Trophoblast cell (in vitro differentiated cells and primary cell): Measurements from ENCODE around the gene AP1G1.

Experiments used
- DNase-seq, 2 donors: peaks; one replicate each; pipeline ENCODE4 v3.0.0-alpha.2; 2016
- H2AFZ ChIP-seq: 2 replicates; pipeline ENCODE4 v1.6.1; 2013; ENCODE audit warnings: low read length, moderate library complexity, mild to moderate bottlenecking; ENCODE audit not compliant: insufficient read depth, poor library complexity
- H2AK5ac ChIP-seq: 2 replicates; pipeline ENCODE4 v1.6.1; 2013; ENCODE audit warnings: mild to moderate bottlenecking, low read length
- H2BK120ac ChIP-seq: 2 replicates; pipeline ENCODE4 v1.6.1; 2013; ENCODE audit warnings: low read length, mild to moderate bottlenecking, moderate library complexity; ENCODE audit not compliant: insufficient read depth, poor library complexity
- H2BK12ac ChIP-seq: 2 replicates; pipeline ENCODE4 v1.6.1; 2013; ENCODE audit warnings: mild to moderate bottlenecking, low read length, moderate library complexity
- H2BK5ac ChIP-seq: 2 replicates; pipeline ENCODE4 v1.6.1; 2013; ENCODE audit warnings: low read length, low read depth, moderate library complexity, mild to moderate bottlenecking; ENCODE audit not compliant: poor library complexity
- H3K14ac ChIP-seq: 2 replicates; pipeline ENCODE4 v1.6.1; 2013; ENCODE audit warnings: mild to moderate bottlenecking, low read length
- H3K18ac ChIP-seq: 2 replicates; pipeline ENCODE4 v1.6.1; 2013; ENCODE audit warnings: mild to moderate bottlenecking, low read length
- H3K23ac ChIP-seq: 2 replicates; pipeline ENCODE4 v1.6.1; 2013; ENCODE audit warnings: low read length
- H3K27ac ChIP-seq: 2 replicates; pipeline ENCODE4 v1.5.1; 2013; ENCODE audit warnings: low read depth, mild to moderate bottlenecking, inconsistent platforms, low read length, moderate library complexity
- H3K27me3 ChIP-seq: 2 replicates; pipeline ENCODE4 v1.6.1; 2013; ENCODE audit warnings: inconsistent platforms, mild to moderate bottlenecking, low read length, moderate library complexity; ENCODE audit not compliant: insufficient read depth
- H3K36me3 ChIP-seq, 2 experiments: 1 replicate in 1 of 2; 2 replicates in 1 of 2; pipeline ENCODE4 v1.6.1; 2013; ENCODE audit warnings: low read length in 2 of 2, mild to moderate bottlenecking in 2 of 2, moderate library complexity in 1 of 2; ENCODE audit not compliant: insufficient read depth in 2 of 2, control insufficient read depth in 1 of 2
- H3K4ac ChIP-seq: 2 replicates; pipeline ENCODE4 v1.6.1; 2013; ENCODE audit warnings: low read depth, mild to moderate bottlenecking, low read length, moderate library complexity
- H3K4me1 ChIP-seq, 2 experiments: 1 replicate in 1 of 2; 2 replicates in 1 of 2; pipeline ENCODE4 v1.6.1; 2013; ENCODE audit warnings: low read length in 2 of 2, mild to moderate bottlenecking in 2 of 2, moderate library complexity in 1 of 2; ENCODE audit not compliant: insufficient read depth in 2 of 2, control insufficient read depth in 1 of 2
- H3K4me2 ChIP-seq: 2 replicates; pipeline ENCODE4 v1.6.1; 2013; ENCODE audit warnings: inconsistent platforms, mild to moderate bottlenecking, low read length, moderate library complexity
- H3K4me3 ChIP-seq: 2 replicates; pipeline ENCODE4 v1.5.1; 2013; ENCODE audit warnings: mild to moderate bottlenecking, low read depth, low read length, inconsistent platforms
- H3K79me1 ChIP-seq: one replicate; pipeline ENCODE4 v1.6.1; 2013; ENCODE audit warnings: low read length
- H3K79me2 ChIP-seq: 2 replicates; pipeline ENCODE4 v1.6.1; 2013; ENCODE audit warnings: low read length, mild to moderate bottlenecking; ENCODE audit not compliant: control insufficient read depth, insufficient read depth, poor library complexity
- H3K9ac ChIP-seq: 2 replicates; pipeline ENCODE4 v1.6.1; 2013; ENCODE audit warnings: mild to moderate bottlenecking, low read length
- H3K9me3 ChIP-seq: 2 replicates; pipeline ENCODE4 v1.6.1; 2013; ENCODE audit warnings: low read depth, mild to moderate bottlenecking, control low read depth, inconsistent platforms, low read length; ENCODE audit not compliant: insufficient read depth
- H4K12ac ChIP-seq: 2 replicates; pipeline ENCODE4 v1.6.1; 2013; ENCODE audit warnings: low read depth, mild to moderate bottlenecking, low read length, moderate library complexity
- H4K8ac ChIP-seq: 2 replicates; pipeline ENCODE4 v1.6.1; 2013; ENCODE audit warnings: low read depth, mild to moderate bottlenecking, low read length, moderate library complexity
- H4K91ac ChIP-seq: one replicate; pipeline ENCODE4 v1.6.1; 2013; ENCODE audit warnings: low read depth, mild to moderate bottlenecking, low read length, moderate library complexity
- WGBS: extraction: QIAGEN DNeasy Blood & Tissue Kit; methylation state at CpG from one replicate; pipeline ENCODE4 v1.1.7; 2013; ENCODE audit warnings: missing lambda C conversion rate; ENCODE audit not compliant: insufficient read length, insufficient coverage; ENCODE audit errors: extremely low coverage; 5-methylcytosine and 5-hydroxymethylcytosine counted together

Gene AP1G1

GRCh38 chr16:71796501-71797097 lies 12.0 kb downstream of the AP1G1 start:
- WGBS = no CpG with 5 or more reads among the region's 2 CpGs
- no peak overlapping the region for H3K18ac ChIP-seq
- no peaks in the 10 kb centered on the region for H3K79me1 ChIP-seq
- H3K79me2 ChIP-seq = peaks cover 5% of the 10 kb centered on the region
- no peak overlapping the region for H3K9ac ChIP-seq
- no peaks in the 10 kb centered on the region for H3K27me3 ChIP-seq
- no peak overlapping the region for H3K27ac ChIP-seq
- H4K8ac ChIP-seq = no peak overlapping the region
- H3K4me1 ChIP-seq = peaks cover 0 to 4% of the 10 kb centered on the region in 2 experiments
- no peak overlapping the region for H4K91ac ChIP-seq
- H2AFZ ChIP-seq = no peak overlapping the region
- H3K14ac ChIP-seq = no peak overlapping the region
- no peak overlapping the region for H2BK12ac ChIP-seq
- H2AK5ac ChIP-seq = no peak overlapping the region
- no peak overlapping the region for H3K4me2 ChIP-seq
- H2BK5ac ChIP-seq = no peak overlapping the region
- H3K9me3 ChIP-seq = no peaks in the 10 kb centered on the region
- DNase-seq = peak; percentile 43 to 48
- H3K4me3 ChIP-seq = no peak overlapping the region
- H3K23ac ChIP-seq = no peak overlapping the region
- no peak overlapping the region for H2BK120ac ChIP-seq
- no peak overlapping the region for H4K12ac ChIP-seq
- H3K36me3 ChIP-seq = peaks cover 6 to 18% of the 10 kb centered on the region in 2 experiments
- H3K4ac ChIP-seq = peak overlapping the region; percentile 83

GRCh38 chr16:71794943-71795342 lies 13.7 kb downstream of the AP1G1 start:
- Histone ChIP-seq H3K4me2 (no peak overlapping the region), H3K14ac (no peak overlapping the region), H3K79me2 (peaks cover 5% of the 10 kb centered on the region), H3K4me3 (no peak overlapping the region), H3K4ac (peak overlapping the region; percentile 89), H2BK120ac (no peak overlapping the region), H2BK5ac (no peak overlapping the region), H3K23ac (no peak overlapping the region), H3K9ac (no peak overlapping the region), H3K18ac (no peak overlapping the region), H3K9me3 (no peaks in the 10 kb centered on the region), H4K12ac (no peak overlapping the region), H3K4me1 (peaks cover 0 to 4% of the 10 kb centered on the region in 2 experiments), H4K8ac (no peak overlapping the region), H2AFZ (no peak overlapping the region), H3K36me3 (peaks cover 6 to 7% of the 10 kb centered on the region in 2 experiments), H3K27me3 (no peaks in the 10 kb centered on the region), H2BK12ac (no peak overlapping the region), H3K27ac (no peak overlapping the region), H4K91ac (no peak overlapping the region), H3K79me1 (no peaks in the 10 kb centered on the region), H2AK5ac (no peak overlapping the region)
- no CpG with 5 or more reads among the region's 1 CpG for WGBS
- DNase-seq = no peak

GRCh38 chr16:71794018-71794417 lies 14.6 kb downstream of the AP1G1 start:
- Histone ChIP-seq H3K9me3 (no peaks in the 10 kb centered on the region), H3K4me2 (no peak overlapping the region), H3K9ac (no peak overlapping the region), H3K79me1 (no peaks in the 10 kb centered on the region), H2BK120ac (no peak overlapping the region), H3K36me3 (peaks cover 9 to 10% of the 10 kb centered on the region in 2 experiments), H2AK5ac (no peak overlapping the region), H3K27me3 (no peaks in the 10 kb centered on the region), H4K12ac (no peak overlapping the region), H4K8ac (no peak overlapping the region), H2AFZ (no peak overlapping the region), H3K79me2 (peaks cover 5% of the 10 kb centered on the region), H2BK5ac (no peak overlapping the region), H3K27ac (no peak overlapping the region), H3K23ac (no peak overlapping the region), H3K18ac (no peak overlapping the region), H3K4me1 (peaks cover 0 to 4% of the 10 kb centered on the region in 2 experiments), H3K4ac (no peak overlapping the region), H3K4me3 (no peak overlapping the region), H4K91ac (no peak overlapping the region), H3K14ac (no peak overlapping the region), H2BK12ac (no peak overlapping the region)
- no CpG with 5 or more reads among the region's 1 CpG for WGBS
- DNase-seq = no peak

- peaks cover 8 to 10% of the 10 kb centered on the region in 2 experiments for H3K36me3 ChIP-seq
- H4K91ac ChIP-seq = no peak overlapping the region
- H4K12ac ChIP-seq = no peak overlapping the region
- no peak overlapping the region for H3K9ac ChIP-seq
- no peak overlapping the region for H4K8ac ChIP-seq
- no peak overlapping the region for H2AFZ ChIP-seq
- H2BK12ac ChIP-seq = no peak overlapping the region
- DNase-seq = no peak
- no peak overlapping the region for H3K18ac ChIP-seq
- no peaks in the 10 kb centered on the region for H3K9me3 ChIP-seq
- H3K4ac ChIP-seq = peak overlapping the region; percentile 75
- peaks cover 5% of the 10 kb centered on the region for H3K79me2 ChIP-seq
- H3K4me2 ChIP-seq = no peak overlapping the region
- no peaks in the 10 kb centered on the region for H3K79me1 ChIP-seq
- no peak overlapping the region for H3K4me3 ChIP-seq
- H2BK5ac ChIP-seq = no peak overlapping the region
- no peaks in the 10 kb centered on the region for H3K27me3 ChIP-seq
- no peak overlapping the region for H3K27ac ChIP-seq
- peaks cover 0 to 4% of the 10 kb centered on the region in 2 experiments for H3K4me1 ChIP-seq
- H2BK120ac ChIP-seq = no peak overlapping the region
- H3K14ac ChIP-seq = no peak overlapping the region
- no CpG with 5 or more reads among the region's 3 CpGs for WGBS
- H2AK5ac ChIP-seq = no peak overlapping the region
- no peak overlapping the region for H3K23ac ChIP-seq
Measured at GRCh38 chr16:71792176-71792575, 16.5 kb downstream of the AP1G1 start.
